SU-DHL-6 (cell line): Measurements from ENCODE around the gene STAC.

ENCODE experiments used
- H2AFZ ChIP-seq: fragments of 200-600 bp; sonication (generic); 2 replicates; pipeline ENCODE4 v1.6.1; 2014; ENCODE audit warnings: low read depth, mild to moderate bottlenecking, moderate library complexity, mixed read lengths, antibody characterized with exemption, low read length; ENCODE audit not compliant: severe bottlenecking
- H3F3A ChIP-seq: fragments of 200-600 bp; shearing (Covaris generic); 2 replicates; pipeline ENCODE4 v1.6.0; 2016; ENCODE audit warnings: antibody characterized with exemption, mild to moderate bottlenecking; ENCODE audit not compliant: insufficient read depth
- H3K27ac ChIP-seq: fragments of 200-600 bp; sonication (generic); 2 replicates; pipeline ENCODE4 v1.5.1; 2016; ENCODE audit warnings: low read depth, mild to moderate bottlenecking, low read length, moderate library complexity, mixed read lengths
- H3K27me3 ChIP-seq: fragments of 200-600 bp; sonication (generic), shearing (Covaris generic); 2 replicates; pipeline ENCODE4 v1.6.0; 2014; ENCODE audit warnings: mild to moderate bottlenecking, low read length
- H3K36me3 ChIP-seq: fragments of 200-600 bp; sonication (generic); 2 replicates; pipeline ENCODE4 v1.6.1; 2014; ENCODE audit warnings: mild to moderate bottlenecking, low read length, mixed read lengths
- H3K4me2 ChIP-seq: fragments of 300-600, 200-600 bp; shearing (Covaris generic), sonication (generic); 2 replicates; pipeline ENCODE4 v1.6.0; 2014; ENCODE audit warnings: low read length, low read depth, mild to moderate bottlenecking; ENCODE audit not compliant: poor library complexity, severe bottlenecking
- H3K4me3 ChIP-seq: fragments of 200-600 bp; sonication (generic); 2 replicates; pipeline ENCODE4 v1.5.1; 2014; ENCODE audit warnings: antibody characterized with exemption, low read length, mild to moderate bottlenecking, mixed read lengths; ENCODE audit not compliant: insufficient read depth, poor library complexity, severe bottlenecking
- H3K79me2 ChIP-seq: fragments of 200-600 bp; sonication (generic); 2 replicates; pipeline ENCODE4 v1.6.1; 2014; ENCODE audit warnings: mild to moderate bottlenecking, low read length, moderate library complexity; ENCODE audit not compliant: insufficient read depth
- H3K9ac ChIP-seq: fragments of 200-600 bp; sonication (generic); 2 replicates; pipeline ENCODE4 v1.7.0; 2014; ENCODE audit warnings: mild to moderate bottlenecking, low read length
- H3K9me2 ChIP-seq: fragments of 200-600 bp; sonication (generic); replicated peaks from 2 replicates; pipeline ENCODE4 v1.6.1; 2014; ENCODE audit warnings: low read length; ENCODE audit not compliant: insufficient read depth
- H3K9me3 ChIP-seq: fragments of 200-600 bp; sonication (generic); 2 replicates; pipeline ENCODE4 v1.6.1; 2014; ENCODE audit warnings: low read length, mixed read lengths; ENCODE audit not compliant: insufficient read depth
- H4K20me1 ChIP-seq: fragments of 200-600 bp; sonication (generic); 2 replicates; pipeline ENCODE4 v1.6.1; 2014; ENCODE audit warnings: low read depth, mild to moderate bottlenecking, antibody characterized with exemption, low read length, moderate library complexity, mixed read lengths
- CTCF ChIP-seq: fragments of 200-600 bp; sonication (generic); IDR thresholded peaks from one replicate; pipeline ENCODE4 v1.5.1; 2017; ENCODE audit warnings: antibody characterized with exemption, mild to moderate bottlenecking, low read length, moderate library complexity; ENCODE audit not compliant: insufficient read depth, poor library complexity, severe bottlenecking
- EZH2phosphoT487 ChIP-seq: fragments of 200-600 bp; sonication (generic), shearing (Covaris generic); conservative IDR thresholded peaks from 2 replicates; pipeline ENCODE4 v1.6.1; 2018; ENCODE audit warnings: mild to moderate bottlenecking, antibody characterized with exemption, low read length, moderate library complexity, mixed read lengths

STAC gene

DNA sequence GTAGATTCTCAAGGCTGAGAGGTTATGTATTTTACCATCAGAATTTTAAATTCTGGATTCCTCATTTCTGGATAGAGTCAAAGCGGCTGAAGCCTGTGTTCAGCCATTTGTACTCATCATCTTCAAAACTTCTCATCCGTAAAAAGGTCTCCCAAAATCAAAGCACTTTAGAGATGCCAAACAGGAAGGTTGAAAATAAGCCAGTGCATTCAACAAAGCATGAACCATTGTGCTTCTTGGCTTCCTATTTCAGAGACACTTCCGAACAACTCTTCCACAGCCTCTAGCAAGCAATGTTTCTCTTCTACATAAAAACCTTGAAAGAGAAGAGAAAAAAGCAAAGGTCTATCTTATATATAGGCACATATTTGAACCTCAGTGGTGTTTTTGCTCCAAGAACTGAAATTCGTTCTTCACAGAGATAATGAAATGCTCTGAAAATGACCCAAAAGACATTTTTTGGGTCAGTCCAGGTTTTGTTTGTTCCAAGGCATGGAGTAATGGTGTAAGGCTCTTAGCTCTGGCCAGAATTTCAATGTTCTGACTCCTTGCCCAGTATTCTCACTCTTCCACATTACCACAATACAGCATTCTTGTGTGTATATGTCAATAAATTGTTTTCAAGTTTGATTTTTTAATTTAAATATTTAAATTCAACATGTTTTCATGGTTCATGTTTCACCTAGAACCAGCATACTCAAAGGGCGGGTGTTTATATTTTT, 163.1 kb downstream of the STAC start:
- H3K9me3 ChIP-seq: no peaks in the 10 kb centered on the region
- no peaks in the 10 kb centered on the region for H3K27me3 ChIP-seq
- H4K20me1 ChIP-seq: no peaks in the 10 kb centered on the region
- H2AFZ ChIP-seq: no peak overlapping the region
- no peaks in the 10 kb centered on the region for H3K36me3 ChIP-seq
- no peak overlapping the region for H3K4me2 ChIP-seq
- no peak for TF ChIP-seq CTCF
- no peak for TF ChIP-seq EZH2phosphoT487
- H3K79me2 ChIP-seq: no peaks in the 10 kb centered on the region
- H3K9ac ChIP-seq: no peak overlapping the region
- H3K27ac ChIP-seq: no peak overlapping the region
- H3K9me2 ChIP-seq: no peaks in the 10 kb centered on the region
- H3K4me3 ChIP-seq: no peak overlapping the region
- H3F3A ChIP-seq: no peaks in the 10 kb centered on the region

- no peaks in the 10 kb centered on the region for H3F3A ChIP-seq
- no peak overlapping the region for H3K27ac ChIP-seq
- no peak overlapping the region for H3K9ac ChIP-seq
- no peak overlapping the region for H3K4me2 ChIP-seq
- H3K9me2 ChIP-seq: no peaks in the 10 kb centered on the region
- no peaks in the 10 kb centered on the region for H3K36me3 ChIP-seq
- no peaks in the 10 kb centered on the region for H3K79me2 ChIP-seq
- no peak for TF ChIP-seq EZH2phosphoT487
- TF ChIP-seq CTCF: no peak
- no peaks in the 10 kb centered on the region for H3K9me3 ChIP-seq
- H4K20me1 ChIP-seq: no peaks in the 10 kb centered on the region
- H3K27me3 ChIP-seq: no peaks in the 10 kb centered on the region
- H2AFZ ChIP-seq: no peak overlapping the region
- H3K4me3 ChIP-seq: no peak overlapping the region
Observed at GRCh38 chr3:36546226-36546625, 165.9 kb downstream of the STAC start.

GRCh38 chr3:36548712-36549111, 168.4 kb downstream of the STAC start:
- Histone ChIP-seq H3K27ac (no peak overlapping the region), H3K9me2 (no peaks in the 10 kb centered on the region), H3K4me3 (no peak overlapping the region), H2AFZ (no peak overlapping the region), H4K20me1 (no peaks in the 10 kb centered on the region), H3K36me3 (no peaks in the 10 kb centered on the region), H3K9ac (no peak overlapping the region), H3K9me3 (no peaks in the 10 kb centered on the region), H3K4me2 (no peak overlapping the region), H3K27me3 (no peaks in the 10 kb centered on the region), H3F3A (no peaks in the 10 kb centered on the region), H3K79me2 (no peaks in the 10 kb centered on the region)
- TF ChIP-seq EZH2phosphoT487 (no peak), CTCF (no peak)
